SK-N-SH (cell line): ENCODE measurements around the gene CREB3L1. TPM values are rescaled to one million over a fixed set of nuclear protein-coding genes. Genes with fewer than 3 reads are reported as not detected.

Source experiments
- CTCF ChIA-PET: fragments of 300-600, 350-600 bp; formaldehyde crosslinking; extraction: SDS; loops from one replicate; lab custom pipeline; 2021; lab: Yijun Ruan, JAX
- POLR2A ChIA-PET: fragments of 350-600 bp; sonication (Branson Sonifier 250); formaldehyde crosslinking; extraction: SDS; loops from one replicate; lab custom pipeline; 2020; ENCODE audit warnings: antibody characterized with exemption, inconsistent platforms; lab: Yijun Ruan, JAX
- DNase-seq: peaks from one replicate; pipeline ENCODE4 v3.0.0; 2012
- H2AFZ ChIP-seq: fragments of 200-600 bp; sonication (generic); 2 replicates; pipeline ENCODE4 v1.8.1; 2016; ENCODE audit warnings: antibody characterized with exemption, mild to moderate bottlenecking, low read depth
- H3F3A ChIP-seq: fragments of 200-600 bp; sonication (generic); replicated peaks from 2 replicates; pipeline ENCODE3; 2016; ENCODE audit warnings: antibody characterized with exemption, mild to moderate bottlenecking; ENCODE audit not compliant: insufficient read depth
- H3K27ac ChIP-seq, 2 experiments: fragments of 200-500 bp in 1 of 2; fragments of 200-600 bp in 1 of 2; sonication (Bioruptor generic) in 1 of 2; sonication (generic), shearing (Covaris generic) in 1 of 2; 2 replicates each; pipeline versions ENCODE4 v1.5.1 to v1.6.1; 2014 to 2016; ENCODE audit warnings: low read depth in 2 of 2, inconsistent platforms in 1 of 2, low read length in 1 of 2, mild to moderate bottlenecking in 1 of 2, mixed read lengths in 1 of 2
- H3K27me3 ChIP-seq: fragments of 200-600 bp; sonication (generic), shearing (Covaris generic); 2 replicates; pipeline ENCODE4 v1.6.1; 2016; ENCODE audit warnings: mixed run types; ENCODE audit not compliant: insufficient read depth
- H3K36me3 ChIP-seq, 2 experiments: fragments of 200-500 bp in 1 of 2; fragments of 200-600 bp in 1 of 2; sonication (Bioruptor generic) in 1 of 2; sonication (generic) in 1 of 2; replicated peaks in 1 of 2; 2 replicates each; pipeline versions ENCODE3 to v1.5.1; 2014 to 2016; ENCODE audit warnings: low read length in 1 of 2, mild to moderate bottlenecking in 1 of 2; ENCODE audit not compliant: insufficient read depth in 2 of 2, control insufficient read depth in 1 of 2
- H3K4me1 ChIP-seq, 2 experiments: fragments of 200-500 bp in 1 of 2; fragments of 200-600 bp in 1 of 2; sonication (Bioruptor generic) in 1 of 2; sonication (generic), shearing (Covaris generic) in 1 of 2; 2 replicates each; pipeline versions ENCODE4 v1.5.1 to v1.6.1; 2014 to 2016; ENCODE audit warnings: low read depth in 1 of 2, low read length in 1 of 2, mixed run types in 1 of 2; ENCODE audit not compliant: insufficient read depth in 2 of 2, control insufficient read depth in 1 of 2
- H3K4me2 ChIP-seq: fragments of 200-600 bp; sonication (generic), shearing (Covaris generic); 2 replicates; pipeline ENCODE4 v1.6.1; 2017; ENCODE audit warnings: mixed run types
- H3K4me3 ChIP-seq, 2 experiments: fragments of 200-500 bp in 1 of 2; fragments of 200-600 bp in 1 of 2; sonication (Bioruptor generic) in 1 of 2; sonication (generic), shearing (Covaris generic) in 1 of 2; 2 replicates each; pipeline versions ENCODE4 v1.5.1 to v1.8.1; 2014 to 2016; ENCODE audit warnings: low read depth in 2 of 2, inconsistent platforms in 1 of 2, low read length in 1 of 2, mild to moderate bottlenecking in 1 of 2, mixed read lengths in 1 of 2, moderate library complexity in 1 of 2
- H3K79me2 ChIP-seq: fragments of 200-600 bp; sonication (generic); 2 replicates; pipeline ENCODE4 v1.8.1; 2017; ENCODE audit warnings: mild to moderate bottlenecking; ENCODE audit not compliant: insufficient read depth
- H3K9ac ChIP-seq: fragments of 200-600 bp; sonication (generic); 2 replicates; pipeline ENCODE4 v1.6.1; 2017; ENCODE audit warnings: mixed run types
- H3K9me2 ChIP-seq: fragments of 200-600 bp; sonication (generic); 2 replicates; pipeline ENCODE4 v1.6.1; 2017; ENCODE audit warnings: mixed run types
- H3K9me3 ChIP-seq: fragments of 200-600 bp; sonication (generic); 2 replicates; pipeline ENCODE4 v1.6.1; 2017; ENCODE audit warnings: mixed run types, mild to moderate bottlenecking, moderate library complexity
- H4K20me1 ChIP-seq: fragments of 200-600 bp; sonication (generic); 2 replicates; pipeline ENCODE4 v1.6.1; 2017; ENCODE audit warnings: mild to moderate bottlenecking, mixed run types; ENCODE audit not compliant: insufficient read depth
- ELF1 ChIP-seq: IDR thresholded peaks from 2 replicates; pipeline ENCODE4 v1.4.0; 2012
- FOSL2 ChIP-seq: IDR thresholded peaks from 2 replicates; pipeline ENCODE4 v1.4.0; 2012; ENCODE audit warnings: low read depth, mild to moderate bottlenecking, moderate library complexity, borderline replicate concordance
- FOXJ3 ChIP-seq: sonication (generic); formaldehyde crosslinking; IDR thresholded peaks from 2 replicates; pipeline ENCODE4 v1.5.1; 2020; ENCODE audit warnings: mild to moderate bottlenecking, missing genetic modification reagents
- FOXM1 ChIP-seq: IDR thresholded peaks from 2 replicates; pipeline ENCODE4 v1.4.0; 2012; ENCODE audit warnings: low read depth, mild to moderate bottlenecking
- JUND ChIP-seq: IDR thresholded peaks from 2 replicates; pipeline ENCODE4 v1.4.0; 2012
- MXI1 ChIP-seq: IDR thresholded peaks from 2 replicates; pipeline ENCODE4 v1.6.1; 2012; ENCODE audit warnings: mild to moderate bottlenecking, low read depth, low read length, improper control_type of control experiment
- RXRA ChIP-seq: IDR thresholded peaks from 2 replicates; pipeline ENCODE4 v1.4.0; 2012; ENCODE audit warnings: low read depth, mild to moderate bottlenecking, borderline replicate concordance
- SIN3A ChIP-seq: IDR thresholded peaks from 2 replicates; pipeline ENCODE4 v1.6.1; 2012; ENCODE audit warnings: low read depth, mild to moderate bottlenecking, low read length, moderate library complexity, borderline replicate concordance
- SMC3 ChIP-seq: IDR thresholded peaks from 2 replicates; pipeline ENCODE4 v1.6.1; 2012; ENCODE audit warnings: low read depth, low read length, improper control_type of control experiment
- TAF1 ChIP-seq: IDR thresholded peaks from 2 replicates; pipeline ENCODE4 v1.6.1; 2012; ENCODE audit warnings: low read depth, mild to moderate bottlenecking, low read length, moderate library complexity, borderline replicate concordance
- TCF12 ChIP-seq: IDR thresholded peaks from 2 replicates; pipeline ENCODE4 v1.4.0; 2012
- TEAD4 ChIP-seq: IDR thresholded peaks from 2 replicates; pipeline ENCODE4 v1.4.0; 2012; ENCODE audit warnings: mild to moderate bottlenecking, borderline replicate concordance; ENCODE audit not compliant: insufficient read depth
- WGBS: methylation state at CpG from one replicate; pipeline ENCODE4 v1.1.6; 2017; ENCODE audit warnings: low lambda C conversion rate; 5-methylcytosine and 5-hydroxymethylcytosine counted together
- polyA plus RNA-seq, 3 experiments: library from polyadenylated mRNA; depleted of rRNA; stranded (reverse); fragments of >200 nt; gene quantifications; 2 replicates each; pipeline ENCODE4 v1.2.3, GENCODE V29; 2012
- TF ChIP-seq, protein P1 (sequence below): fragments of 150-350 bp; IDR thresholded peaks from 2 replicates; pipeline ENCODE4 v1.6.1; 2017; ENCODE audit warnings: antibody characterized with exemption, low read length, low read depth, borderline replicate concordance
- TF ChIP-seq, protein P2 (sequence below): IDR thresholded peaks from 2 replicates; pipeline ENCODE4; 2012
- TF ChIP-seq, protein P3 (sequence below): fragments of 150-350 bp; IDR thresholded peaks from 2 replicates; pipeline ENCODE4 v1.6.1; 2016; ENCODE audit warnings: mild to moderate bottlenecking, low read depth, low read length
- TF ChIP-seq, protein P4 (sequence below): IDR thresholded peaks from 2 replicates; pipeline ENCODE4 v1.4.0; 2012; ENCODE audit warnings: low read depth, borderline replicate concordance

CREB3L1 gene
- polyA plus RNA-seq, 1 of the 3 experiments (the other 2 are of a cell fraction) = 14.0 TPM

DNA sequence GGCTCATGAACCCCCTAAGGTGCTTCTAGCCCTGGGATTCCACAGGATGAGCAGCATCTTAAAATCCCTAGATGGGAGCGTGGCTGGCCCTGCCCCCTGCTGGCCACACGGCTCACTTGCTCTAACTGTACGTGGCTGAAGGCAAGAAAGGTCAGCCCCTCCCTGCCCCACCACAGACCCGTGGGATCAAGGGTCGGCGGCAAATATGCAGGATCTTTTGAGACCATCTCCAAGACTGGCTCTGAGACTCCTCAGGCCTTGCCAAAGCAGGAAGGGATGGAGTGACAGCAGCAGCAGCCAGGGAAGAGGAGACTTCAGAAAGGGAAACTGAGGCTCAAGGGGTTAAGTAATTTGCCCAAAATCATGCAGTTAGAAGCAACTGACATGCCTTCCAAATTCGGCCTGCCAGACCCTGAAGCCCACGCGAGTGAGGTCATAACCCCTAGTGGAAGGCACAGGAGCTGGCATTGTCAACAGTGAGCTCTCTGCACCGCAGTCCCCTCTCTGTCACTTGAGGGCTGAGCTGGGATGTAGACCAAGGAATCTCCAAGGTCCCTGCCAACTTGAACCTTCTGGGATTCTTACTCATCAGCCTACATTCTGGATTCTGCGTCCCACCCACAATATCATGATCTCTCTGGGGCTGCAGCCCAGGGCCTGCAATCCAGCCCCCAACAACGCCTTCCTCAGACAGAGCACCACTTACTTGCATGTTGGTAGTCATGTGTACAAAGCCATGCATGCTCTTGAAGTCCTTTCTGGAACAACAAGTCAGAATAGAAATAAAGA is 31.4 kb downstream of the CREB3L1 start (continued):
- TF ChIP-seq ELF1 (no peak), JUND (no peak), TEAD4 (no peak), SMC3 (peak; percentile 94), FOXJ3 (no peak), FOSL2 (no peak), MXI1 (no peak), FOXM1 (no peak), RXRA (no peak), SIN3A (no peak), TAF1 (no peak), TCF12 (no peak)
- TF ChIP-seq, protein P1, sequence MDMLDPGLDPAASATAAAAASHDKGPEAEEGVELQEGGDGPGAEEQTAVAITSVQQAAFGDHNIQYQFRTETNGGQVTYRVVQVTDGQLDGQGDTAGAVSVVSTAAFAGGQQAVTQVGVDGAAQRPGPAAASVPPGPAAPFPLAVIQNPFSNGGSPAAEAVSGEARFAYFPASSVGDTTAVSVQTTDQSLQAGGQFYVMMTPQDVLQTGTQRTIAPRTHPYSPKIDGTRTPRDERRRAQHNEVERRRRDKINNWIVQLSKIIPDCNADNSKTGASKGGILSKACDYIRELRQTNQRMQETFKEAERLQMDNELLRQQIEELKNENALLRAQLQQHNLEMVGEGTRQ = no peak
- TF ChIP-seq, protein P2, sequence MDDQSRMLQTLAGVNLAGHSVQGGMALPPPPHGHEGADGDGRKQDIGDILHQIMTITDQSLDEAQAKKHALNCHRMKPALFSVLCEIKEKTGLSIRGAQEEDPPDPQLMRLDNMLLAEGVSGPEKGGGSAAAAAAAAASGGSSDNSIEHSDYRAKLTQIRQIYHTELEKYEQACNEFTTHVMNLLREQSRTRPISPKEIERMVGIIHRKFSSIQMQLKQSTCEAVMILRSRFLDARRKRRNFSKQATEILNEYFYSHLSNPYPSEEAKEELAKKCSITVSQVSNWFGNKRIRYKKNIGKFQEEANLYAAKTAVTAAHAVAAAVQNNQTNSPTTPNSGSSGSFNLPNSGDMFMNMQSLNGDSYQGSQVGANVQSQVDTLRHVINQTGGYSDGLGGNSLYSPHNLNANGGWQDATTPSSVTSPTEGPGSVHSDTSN = no peak
- TF ChIP-seq, protein P3, sequence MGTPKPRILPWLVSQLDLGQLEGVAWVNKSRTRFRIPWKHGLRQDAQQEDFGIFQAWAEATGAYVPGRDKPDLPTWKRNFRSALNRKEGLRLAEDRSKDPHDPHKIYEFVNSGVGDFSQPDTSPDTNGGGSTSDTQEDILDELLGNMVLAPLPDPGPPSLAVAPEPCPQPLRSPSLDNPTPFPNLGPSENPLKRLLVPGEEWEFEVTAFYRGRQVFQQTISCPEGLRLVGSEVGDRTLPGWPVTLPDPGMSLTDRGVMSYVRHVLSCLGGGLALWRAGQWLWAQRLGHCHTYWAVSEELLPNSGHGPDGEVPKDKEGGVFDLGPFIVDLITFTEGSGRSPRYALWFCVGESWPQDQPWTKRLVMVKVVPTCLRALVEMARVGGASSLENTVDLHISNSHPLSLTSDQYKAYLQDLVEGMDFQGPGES = no peak

DNA sequence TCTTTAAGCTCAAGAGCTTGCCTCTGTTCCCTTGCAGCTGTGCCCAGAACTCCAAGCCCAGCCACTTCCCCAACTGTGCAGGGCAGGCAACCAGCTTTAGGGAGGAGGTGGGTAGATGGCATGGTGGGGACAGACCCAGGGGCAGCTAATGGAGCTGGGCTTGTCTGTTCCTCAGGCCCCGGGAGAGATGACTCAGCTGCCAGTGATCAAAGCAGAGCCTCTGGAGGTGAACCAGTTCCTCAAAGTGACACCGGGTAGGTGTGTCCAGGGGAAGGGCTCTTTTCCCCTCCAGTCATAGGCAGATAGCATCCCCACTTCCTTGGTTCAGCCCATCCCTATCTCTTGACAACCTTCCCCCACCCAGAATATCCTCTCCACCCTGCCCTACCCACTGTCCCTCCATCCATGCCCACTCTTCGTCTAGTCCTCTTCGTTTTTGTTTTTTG is 32.4 kb downstream of the CREB3L1 start:
- H3K79me2 ChIP-seq = peaks cover 39% of the 10 kb centered on the region
- H3F3A ChIP-seq = peaks cover 8% of the 10 kb centered on the region
- POLR2A ChIA-PET = interaction anchor here (1.9 to 3.4 kb wide), 3 partner anchors 67 to 72 kb away, joined by 7 to 14 read pairs (median 7); no protein-coding TSS in a partner anchor
- H3K36me3 ChIP-seq = peaks cover 5 to 45% of the 10 kb centered on the region in 2 experiments
- no peak for DNase-seq
- H2AFZ ChIP-seq = no peak overlapping the region
- 67% methylated on average over 4 of the region's 4 CpGs for WGBS
- H3K27me3 ChIP-seq = no peaks in the 10 kb centered on the region
- H3K4me2 ChIP-seq = no peak overlapping the region
- CTCF ChIA-PET = interaction anchor here (0.9 to 18.5 kb wide), 19 partner anchors 8 to 437 kb away, joined by 3 to 459 read pairs (median 9); partner anchors contain the start of gene CREB3L1
- H3K4me1 ChIP-seq = peaks cover 0 to 2% of the 10 kb centered on the region in 2 experiments; a peak in 1 of 4 replicates
- H3K9ac ChIP-seq = no peak overlapping the region
- H4K20me1 ChIP-seq = no peaks in the 10 kb centered on the region
- H3K27ac ChIP-seq = no peak overlapping the region
- no peaks in the 10 kb centered on the region for H3K9me2 ChIP-seq
- no peak overlapping the region for H3K4me3 ChIP-seq
- no peak for TF ChIP-seq JUND
- no peak for TF ChIP-seq TEAD4
- TF ChIP-seq, protein P4, sequence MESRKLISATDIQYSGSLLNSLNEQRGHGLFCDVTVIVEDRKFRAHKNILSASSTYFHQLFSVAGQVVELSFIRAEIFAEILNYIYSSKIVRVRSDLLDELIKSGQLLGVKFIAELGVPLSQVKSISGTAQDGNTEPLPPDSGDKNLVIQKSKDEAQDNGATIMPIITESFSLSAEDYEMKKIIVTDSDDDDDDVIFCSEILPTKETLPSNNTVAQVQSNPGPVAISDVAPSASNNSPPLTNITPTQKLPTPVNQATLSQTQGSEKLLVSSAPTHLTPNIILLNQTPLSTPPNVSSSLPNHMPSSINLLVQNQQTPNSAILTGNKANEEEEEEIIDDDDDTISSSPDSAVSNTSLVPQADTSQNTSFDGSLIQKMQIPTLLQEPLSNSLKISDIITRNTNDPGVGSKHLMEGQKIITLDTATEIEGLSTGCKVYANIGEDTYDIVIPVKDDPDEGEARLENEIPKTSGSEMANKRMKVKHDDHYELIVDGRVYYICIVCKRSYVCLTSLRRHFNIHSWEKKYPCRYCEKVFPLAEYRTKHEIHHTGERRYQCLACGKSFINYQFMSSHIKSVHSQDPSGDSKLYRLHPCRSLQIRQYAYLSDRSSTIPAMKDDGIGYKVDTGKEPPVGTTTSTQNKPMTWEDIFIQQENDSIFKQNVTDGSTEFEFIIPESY = no peak
- no peak for TF ChIP-seq SIN3A
- TF ChIP-seq FOSL2 = peak; percentile 8; the same call in 1 of the 2 replicates
- no peaks in the 10 kb centered on the region for H3K9me3 ChIP-seq
